ENCODE results near the gene NFKB1. TPM values are rescaled to one million over a fixed set of nuclear protein-coding genes. Genes with fewer than 3 reads are reported as not detected.

NFKB1 gene
- total RNA-seq, 1 donor from 2014 or later: 7.0 TPM

- DNase-seq: no peak
Observed at GRCh38 chr4:102501447-102501696, 213 bp downstream of the NFKB1 start.

DNA sequence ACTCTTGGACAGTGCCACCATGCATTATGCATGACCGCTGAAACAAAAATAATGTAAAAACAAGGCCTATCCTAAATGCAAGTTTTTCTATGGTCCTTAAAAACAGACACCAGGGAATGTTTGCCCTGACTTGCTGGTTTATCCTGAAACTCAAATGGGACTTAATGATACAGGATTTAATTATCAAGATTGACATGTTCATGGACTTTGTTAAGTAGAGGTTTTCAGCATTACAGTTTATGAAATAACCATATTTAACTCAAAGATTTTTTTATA, 1.3 kb downstream of the NFKB1 start:
- DNase-seq: no peak

DNA sequence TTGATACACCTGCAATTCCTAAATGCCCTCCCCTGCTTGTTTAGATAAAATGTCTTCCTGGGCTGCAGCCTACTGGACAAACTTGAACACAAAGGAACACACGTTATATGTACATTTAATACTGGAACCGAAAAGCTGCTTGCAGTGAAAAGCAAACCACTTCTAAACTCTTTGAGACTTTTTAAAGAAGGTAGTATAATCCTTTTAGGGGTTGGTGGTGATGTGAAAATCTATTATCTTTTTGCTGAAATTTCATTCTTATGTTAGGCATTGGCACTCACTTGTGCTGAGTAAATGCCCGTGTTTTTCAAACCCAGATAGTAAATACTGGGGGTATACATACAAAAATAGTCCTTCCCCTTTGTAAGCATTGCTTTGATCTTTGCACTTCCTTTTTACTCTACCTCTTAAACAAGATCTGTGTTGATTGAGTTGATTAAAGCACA, 2.2 kb downstream of the NFKB1 start:
- DNase-seq: no peak

- DNase-seq: no peak
Observed at GRCh38 chr4:102503831-102504786, 3.0 kb downstream of the NFKB1 start.

GRCh38 chr4:102504941-102505340, 3.8 kb downstream of the NFKB1 start:
- no peak for DNase-seq

- DNase-seq: no peak
Observed at GRCh38 chr4:102505708-102506107, 4.5 kb downstream of the NFKB1 start.

GRCh38 chr4:102506523-102506922, 5.4 kb downstream of the NFKB1 start:
- no peak for DNase-seq

DNA sequence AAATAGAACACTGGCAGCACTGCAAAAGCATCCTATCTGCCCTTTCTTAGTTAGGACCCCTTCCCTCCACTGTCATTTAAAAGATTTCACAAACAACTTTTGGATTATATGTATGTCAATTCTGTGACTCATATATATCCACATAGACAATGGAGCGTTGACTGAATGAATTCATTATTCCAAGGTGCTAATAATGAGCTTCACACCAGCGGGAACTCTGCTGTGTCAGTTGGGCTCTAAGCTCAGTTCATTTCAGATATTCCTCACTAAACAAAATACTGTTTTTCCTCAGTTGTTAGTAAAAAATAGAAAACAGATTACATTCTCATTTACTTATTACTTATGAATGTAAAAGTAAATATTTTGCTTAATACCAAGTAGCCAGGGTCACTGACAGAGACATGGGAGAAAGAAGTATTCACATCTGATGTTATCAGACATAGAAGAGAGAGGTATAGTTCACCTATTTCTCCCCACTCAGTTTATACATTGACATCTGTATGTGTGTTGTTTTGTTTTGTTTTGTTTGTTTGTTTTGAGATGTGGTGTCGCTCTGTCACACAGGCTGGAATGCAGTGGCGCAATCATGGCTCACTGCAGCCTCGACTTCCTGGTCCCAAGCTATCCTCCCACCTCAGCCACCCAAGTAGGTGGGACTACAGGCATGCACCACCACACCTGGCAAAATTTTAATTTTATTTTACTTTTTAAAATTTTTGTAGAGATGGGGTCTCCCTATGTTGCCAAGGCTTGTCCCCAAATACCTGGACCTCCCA, 10.9 kb downstream of the NFKB1 start:
- no peak for DNase-seq

DNA sequence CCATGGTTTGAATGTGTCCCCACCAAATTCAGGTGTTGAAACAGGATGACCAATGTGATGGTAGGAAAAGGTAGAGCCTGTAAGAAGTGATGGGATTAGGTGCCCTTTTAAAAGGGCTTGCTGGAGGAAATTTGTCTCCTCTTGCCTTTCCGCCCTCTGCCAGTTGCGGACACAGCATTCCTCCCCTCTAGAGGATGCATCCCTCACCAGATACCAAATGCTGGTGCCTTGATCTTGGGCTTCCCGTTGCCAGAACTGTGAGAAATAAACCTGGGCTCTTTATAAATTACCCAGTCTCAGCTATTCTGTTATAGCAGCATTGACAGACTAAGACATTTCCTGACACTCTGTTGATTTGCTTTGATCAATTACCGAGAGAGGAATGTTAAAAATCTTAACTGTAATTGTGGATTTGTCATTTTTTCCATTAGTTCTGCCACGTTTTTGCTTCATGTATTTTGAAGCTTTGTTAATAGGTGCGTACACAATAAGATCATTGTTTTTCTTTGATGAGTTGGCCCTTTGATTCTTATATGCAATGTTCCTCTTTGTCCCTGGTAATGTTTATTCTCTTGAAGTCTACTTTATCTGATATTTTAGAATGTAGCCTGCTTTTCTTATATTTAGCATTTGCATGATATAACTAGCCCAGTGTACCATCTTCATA, 13.3 kb downstream of the NFKB1 start:
- DNase-seq: no peak

GRCh38 chr4:102517753-102518152, 16.6 kb downstream of the NFKB1 start:
- no peak for DNase-seq

GRCh38 chr4:102518703-102519131, 17.6 kb downstream of the NFKB1 start:
- no peak for DNase-seq

GRCh38 chr4:102519925-102520324, 18.8 kb downstream of the NFKB1 start:
- DNase-seq: no peak

DNA sequence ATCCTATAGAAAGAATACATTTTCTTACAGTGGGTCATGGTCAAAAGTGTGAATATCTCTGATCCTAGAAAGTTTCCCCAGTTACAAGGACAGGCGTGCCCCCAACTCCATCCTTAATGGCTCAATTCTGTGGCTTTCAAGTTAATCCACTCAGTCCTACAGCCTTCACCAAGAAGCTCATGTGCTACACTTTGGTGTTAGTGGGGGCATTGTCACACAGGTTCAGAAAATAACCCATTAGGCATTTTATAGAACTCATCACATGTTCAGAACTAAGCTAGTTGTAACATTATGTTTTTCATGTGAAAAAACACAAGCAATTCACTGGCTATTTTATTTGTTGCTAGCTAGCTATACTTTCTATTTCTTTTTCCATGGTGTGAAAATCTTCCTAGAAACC, 20.4 kb downstream of the NFKB1 start:
- no peak for DNase-seq

DNA sequence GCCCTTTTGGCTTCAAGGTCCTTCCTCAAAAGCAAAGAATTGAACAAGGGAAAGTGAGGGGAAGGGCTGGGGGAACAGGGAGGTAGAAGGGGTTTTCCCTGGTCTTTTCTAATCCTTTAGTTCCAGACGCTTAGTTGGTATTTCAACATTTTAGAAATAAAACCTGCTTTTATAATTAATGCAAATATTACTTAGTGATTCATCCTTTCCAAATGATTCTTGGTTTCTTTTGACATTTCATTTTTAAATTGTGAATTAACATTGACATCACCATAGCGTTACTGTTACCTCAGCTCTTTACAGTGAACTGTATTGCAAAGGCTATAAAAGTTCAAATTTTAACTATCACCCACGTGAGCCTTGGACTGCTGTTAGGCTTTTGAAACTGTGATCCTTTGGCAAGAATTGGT, 20.9 kb downstream of the NFKB1 start:
- DNase-seq: no peak

DNA sequence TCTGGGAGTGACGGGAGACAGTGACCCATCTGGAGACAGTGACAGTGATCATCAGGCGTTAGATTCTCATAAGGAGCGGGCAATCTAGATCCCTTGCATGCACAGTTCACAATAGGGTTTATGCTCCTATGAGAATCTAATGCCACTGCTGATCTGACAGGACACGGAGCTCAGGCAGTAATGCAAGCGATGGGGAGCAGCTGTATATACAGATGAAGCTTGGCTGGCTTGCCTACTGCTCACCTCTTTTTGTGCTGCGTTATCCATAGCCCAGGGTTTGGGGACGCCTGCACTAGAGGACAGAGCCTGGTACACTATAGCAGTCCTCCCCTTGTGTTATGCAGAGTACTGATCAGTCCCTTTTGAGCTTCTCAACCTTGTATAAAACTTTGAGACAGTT, 23.5 kb downstream of the NFKB1 start:
- DNase-seq: no peak

- no peak for DNase-seq
Observed at GRCh38 chr4:102525097-102525496, 23.9 kb downstream of the NFKB1 start.

DNA sequence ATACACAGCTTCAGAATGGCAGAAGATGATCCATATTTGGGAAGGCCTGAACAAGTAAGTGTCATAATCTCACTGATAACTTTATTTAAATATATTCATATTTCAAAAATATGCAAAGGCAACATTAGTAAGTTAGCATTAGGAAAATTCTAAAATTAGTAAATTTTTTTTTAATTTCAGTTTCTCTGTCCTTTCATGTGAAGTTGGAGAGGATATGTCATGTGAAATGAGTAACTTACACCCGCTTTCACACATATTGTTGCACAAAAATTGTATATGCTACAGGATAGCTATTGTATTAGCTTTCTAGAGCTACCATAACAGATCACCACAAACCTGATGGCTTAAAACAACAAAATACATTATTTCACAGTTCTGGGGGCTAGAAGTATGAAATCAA, 24.3 kb downstream of the NFKB1 start:
- DNase-seq: no peak

- no peak for DNase-seq
Observed at GRCh38 chr4:102526532-102526931, 25.4 kb downstream of the NFKB1 start.

DNA sequence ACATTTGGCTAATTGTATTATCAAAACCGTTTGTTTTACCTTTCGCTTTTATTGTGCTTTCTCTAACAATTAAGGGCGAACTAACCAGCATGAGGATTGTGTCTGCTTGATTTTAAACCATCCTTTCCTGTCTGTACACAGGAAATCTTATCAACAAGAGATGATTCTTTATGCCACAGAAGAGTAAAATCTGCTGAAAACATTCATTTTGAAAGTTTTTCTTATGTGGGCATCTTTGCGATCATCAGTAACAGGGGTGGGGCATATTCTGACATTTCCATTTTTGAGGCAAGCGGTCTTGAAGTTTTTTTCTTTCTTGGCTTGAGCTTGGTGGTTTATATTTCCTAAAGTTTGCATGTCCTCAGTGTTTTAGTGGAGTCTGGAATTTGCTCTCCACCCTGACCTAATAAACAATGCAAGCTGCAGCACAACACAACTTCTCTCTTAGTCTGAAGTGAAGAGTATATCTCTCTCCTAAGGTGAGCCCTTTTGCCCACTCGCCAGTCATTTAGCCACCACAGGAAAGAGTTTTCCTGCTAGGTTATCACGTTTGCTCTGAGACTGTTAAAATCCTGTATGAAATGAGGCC, 26.6 kb downstream of the NFKB1 start:
- DNase-seq: no peak

- no peak for DNase-seq
Observed at GRCh38 chr4:102529977-102530376, 28.8 kb downstream of the NFKB1 start.

DNA sequence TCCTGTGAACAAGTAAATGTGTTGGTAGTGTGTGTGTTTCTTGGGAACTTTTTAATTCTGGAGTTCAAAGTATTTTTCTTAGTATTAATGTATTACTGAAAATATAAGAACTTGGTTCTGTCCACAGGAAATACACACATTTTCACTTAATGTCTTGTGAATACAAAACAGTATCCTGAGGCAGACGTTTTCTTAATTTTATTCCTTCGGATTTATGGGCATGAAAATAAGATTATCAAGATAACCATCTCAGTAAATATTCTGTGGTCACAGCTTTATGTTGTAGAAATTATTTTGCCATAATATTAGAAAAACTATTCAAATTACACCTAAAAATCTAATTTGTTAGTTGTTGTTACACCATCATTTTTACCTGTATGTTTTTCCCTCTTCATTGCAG, 29.8 kb downstream of the NFKB1 start:
- no peak for DNase-seq

GRCh38 chr4:102531462-102531861, 30.3 kb downstream of the NFKB1 start:
- DNase-seq: no peak

DNA sequence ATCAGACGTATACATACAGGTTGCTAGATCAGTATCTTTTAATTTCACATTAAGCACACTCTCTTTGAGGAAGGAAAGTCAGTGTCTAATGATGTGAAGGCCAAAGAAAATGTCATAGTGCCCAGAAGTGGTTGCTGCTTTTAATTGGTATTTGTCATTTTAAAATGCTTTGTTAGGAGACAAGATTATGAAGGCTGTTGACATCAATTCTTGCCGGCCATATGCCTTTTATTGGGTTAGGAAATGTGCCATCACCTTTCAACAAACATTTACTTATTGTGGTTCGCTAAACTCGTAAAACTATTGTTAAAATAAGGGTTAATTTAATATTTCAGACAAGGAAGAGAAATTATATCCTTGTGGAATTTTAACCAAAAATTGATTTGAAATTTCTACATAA, 32.2 kb downstream of the NFKB1 start:
- DNase-seq: no peak
